Left ventricle myocardium inferior (tissue), 1 donor: ENCODE measurements around the gene MACF1. TPM values are rescaled to one million over a fixed set of nuclear protein-coding genes. Genes with fewer than 3 reads are reported as not detected.

ENCODE experiments used
- DNase-seq: peaks from one replicate; pipeline ENCODE4 v3.0.0-alpha.2; 2020
- H3K27ac ChIP-seq: fragments of 200-600 bp; replicated peaks from 2 replicates; pipeline ENCODE4 v1.8.0; 2021
- H3K27me3 ChIP-seq: fragments of 200-600 bp; 2 replicates; pipeline ENCODE4 v1.8.0; 2021; ENCODE audit warnings: low read depth
- H3K36me3 ChIP-seq: fragments of 200-600 bp; 2 replicates; pipeline ENCODE4 v1.8.0; 2021
- H3K4me1 ChIP-seq: fragments of 200-600 bp; 2 replicates; pipeline ENCODE4 v1.8.0; 2021
- H3K4me3 ChIP-seq: fragments of 200-600 bp; 2 replicates; pipeline ENCODE4 v1.8.0; 2021; ENCODE audit warnings: mild to moderate bottlenecking, moderate library complexity
- H3K9me3 ChIP-seq: fragments of 200-600 bp; replicated peaks from 2 replicates; pipeline ENCODE4 v1.8.0; 2021
- intact Hi-C: fragments of 100-400 bp; cut with micrococcal nuclease; formaldehyde crosslinking; loops from one replicate; pipeline ENCODE4 v1.11.0; 2022
- total RNA-seq: library from RNA; stranded (reverse); fragmentation: NEBNext Ultra II Directional; extraction: Animal tissue kit (Norgen Biotek cat#: 25700); gene quantifications from one replicate; pipeline ENCODE4 v1.2.1, GENCODE V29; 2021
- TF ChIP-seq, protein P1 (sequence below): fragments of 200-600 bp; IDR thresholded peaks from 2 replicates; pipeline ENCODE4 v1.8.0; 2021; ENCODE audit warnings: antibody characterized with exemption, mild to moderate bottlenecking, borderline replicate concordance
- donor health status: DM: no; HTN: yes; CAD: no; lungs with severe emphysema.

MACF1 gene
- total RNA-seq, 1 donor from 2014 or later: 181 TPM

DNA sequence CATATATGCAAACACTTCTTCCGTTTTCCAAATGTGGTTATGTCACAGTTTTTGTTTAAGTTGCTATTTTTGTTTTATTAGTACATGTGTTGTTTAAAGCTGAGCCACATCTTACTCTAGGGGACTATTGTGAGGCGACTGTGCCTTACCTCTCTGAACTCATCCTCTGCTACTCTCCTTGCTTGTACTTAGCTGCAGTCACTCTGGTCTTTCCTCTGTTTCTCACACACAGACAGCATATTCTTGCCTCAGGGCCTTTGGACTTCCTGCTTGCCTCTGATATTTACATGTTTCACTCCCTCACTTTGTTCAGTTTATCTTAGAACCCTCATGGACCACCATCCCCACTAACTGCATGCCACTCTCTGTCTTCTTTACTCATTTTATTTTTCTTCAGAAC is 101.1 kb downstream of the MACF1 start:
- no peak for DNase-seq
- Histone ChIP-seq H3K4me3 (no peak overlapping the region), H3K36me3 (peaks cover 95% of the 10 kb centered on the region), H3K4me1 (no peaks in the 10 kb centered on the region), H3K27ac (no peak overlapping the region), H3K9me3 (no peaks in the 10 kb centered on the region), H3K27me3 (no peaks in the 10 kb centered on the region)
- intact Hi-C loops: no loop called here
- TF ChIP-seq, protein P1, sequence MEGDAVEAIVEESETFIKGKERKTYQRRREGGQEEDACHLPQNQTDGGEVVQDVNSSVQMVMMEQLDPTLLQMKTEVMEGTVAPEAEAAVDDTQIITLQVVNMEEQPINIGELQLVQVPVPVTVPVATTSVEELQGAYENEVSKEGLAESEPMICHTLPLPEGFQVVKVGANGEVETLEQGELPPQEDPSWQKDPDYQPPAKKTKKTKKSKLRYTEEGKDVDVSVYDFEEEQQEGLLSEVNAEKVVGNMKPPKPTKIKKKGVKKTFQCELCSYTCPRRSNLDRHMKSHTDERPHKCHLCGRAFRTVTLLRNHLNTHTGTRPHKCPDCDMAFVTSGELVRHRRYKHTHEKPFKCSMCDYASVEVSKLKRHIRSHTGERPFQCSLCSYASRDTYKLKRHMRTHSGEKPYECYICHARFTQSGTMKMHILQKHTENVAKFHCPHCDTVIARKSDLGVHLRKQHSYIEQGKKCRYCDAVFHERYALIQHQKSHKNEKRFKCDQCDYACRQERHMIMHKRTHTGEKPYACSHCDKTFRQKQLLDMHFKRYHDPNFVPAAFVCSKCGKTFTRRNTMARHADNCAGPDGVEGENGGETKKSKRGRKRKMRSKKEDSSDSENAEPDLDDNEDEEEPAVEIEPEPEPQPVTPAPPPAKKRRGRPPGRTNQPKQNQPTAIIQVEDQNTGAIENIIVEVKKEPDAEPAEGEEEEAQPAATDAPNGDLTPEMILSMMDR: no peak

DNA sequence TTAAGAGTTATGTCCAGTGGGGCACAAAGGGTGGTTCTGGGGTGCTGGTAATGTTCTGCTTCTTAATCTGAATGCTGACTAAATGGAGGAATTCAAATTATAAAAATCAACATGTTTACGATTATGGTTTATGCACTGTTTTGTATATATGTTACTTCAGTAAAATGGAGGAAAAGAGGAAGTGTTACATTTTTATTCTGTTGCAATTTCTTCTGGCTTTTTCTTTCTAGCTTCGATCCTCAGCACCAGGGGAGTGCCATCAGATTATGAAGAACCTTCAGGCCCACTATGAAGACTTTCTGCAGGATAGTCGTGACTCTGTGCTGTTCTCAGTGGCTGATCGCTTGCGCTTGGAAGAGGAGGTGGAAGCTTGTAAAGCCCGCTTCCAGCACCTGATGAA is 105.5 kb downstream of the MACF1 start:
- no peak for DNase-seq
- intact Hi-C loops: no loop called here
- Histone ChIP-seq H3K36me3 (peaks cover 93% of the 10 kb centered on the region), H3K27ac (no peak overlapping the region), H3K9me3 (no peaks in the 10 kb centered on the region), H3K4me1 (no peaks in the 10 kb centered on the region), H3K4me3 (no peak overlapping the region), H3K27me3 (no peaks in the 10 kb centered on the region)
- TF ChIP-seq, protein P1: no peak

DNA sequence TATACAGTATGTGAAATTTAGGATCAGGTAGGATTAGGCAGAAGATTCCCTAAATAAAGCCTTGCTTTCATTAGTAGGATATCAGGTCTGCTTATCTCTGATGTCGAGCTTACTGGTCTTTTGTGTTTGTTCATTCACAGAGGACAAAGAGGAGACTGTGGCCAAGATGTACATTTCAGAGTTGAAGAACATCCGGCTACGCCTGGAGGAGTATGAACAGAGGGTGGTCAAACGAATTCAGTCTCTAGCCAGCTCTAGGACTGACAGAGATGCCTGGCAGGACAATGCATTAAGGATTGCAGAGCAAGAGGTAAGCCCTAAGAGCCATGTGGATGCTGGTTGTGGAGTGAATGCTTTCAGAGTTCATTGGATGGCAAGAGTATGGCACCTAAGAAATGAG is 106.2 kb downstream of the MACF1 start:
- no peak overlapping the region for H3K4me3 ChIP-seq
- TF ChIP-seq, protein P1: no peak
- no peaks in the 10 kb centered on the region for H3K9me3 ChIP-seq
- no peak overlapping the region for H3K27ac ChIP-seq
- no peak for DNase-seq
- H3K36me3 ChIP-seq: peaks cover 93% of the 10 kb centered on the region
- H3K27me3 ChIP-seq: no peaks in the 10 kb centered on the region
- intact Hi-C loops: no loop called here
- H3K4me1 ChIP-seq: no peaks in the 10 kb centered on the region

DNA sequence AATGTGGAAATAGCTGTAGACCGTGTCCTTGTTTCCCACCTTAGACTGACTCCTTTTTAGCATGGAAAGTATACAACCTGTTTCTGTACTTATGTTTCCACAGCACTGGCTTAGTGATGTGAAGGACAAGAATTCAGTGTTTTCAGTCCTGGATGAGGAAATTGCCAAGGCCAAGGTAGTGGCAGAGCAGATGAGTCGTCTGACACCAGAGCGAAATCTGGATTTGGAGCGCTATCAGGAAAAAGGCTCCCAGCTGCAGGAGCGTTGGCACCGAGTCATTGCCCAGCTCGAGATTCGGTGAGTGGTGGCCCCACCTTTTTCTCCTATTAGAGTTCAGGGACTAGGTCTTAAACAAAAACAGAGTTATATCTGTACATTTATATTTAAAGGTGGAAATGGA is 112.6 kb downstream of the MACF1 start:
- peaks cover 96% of the 10 kb centered on the region for H3K36me3 ChIP-seq

DNA sequence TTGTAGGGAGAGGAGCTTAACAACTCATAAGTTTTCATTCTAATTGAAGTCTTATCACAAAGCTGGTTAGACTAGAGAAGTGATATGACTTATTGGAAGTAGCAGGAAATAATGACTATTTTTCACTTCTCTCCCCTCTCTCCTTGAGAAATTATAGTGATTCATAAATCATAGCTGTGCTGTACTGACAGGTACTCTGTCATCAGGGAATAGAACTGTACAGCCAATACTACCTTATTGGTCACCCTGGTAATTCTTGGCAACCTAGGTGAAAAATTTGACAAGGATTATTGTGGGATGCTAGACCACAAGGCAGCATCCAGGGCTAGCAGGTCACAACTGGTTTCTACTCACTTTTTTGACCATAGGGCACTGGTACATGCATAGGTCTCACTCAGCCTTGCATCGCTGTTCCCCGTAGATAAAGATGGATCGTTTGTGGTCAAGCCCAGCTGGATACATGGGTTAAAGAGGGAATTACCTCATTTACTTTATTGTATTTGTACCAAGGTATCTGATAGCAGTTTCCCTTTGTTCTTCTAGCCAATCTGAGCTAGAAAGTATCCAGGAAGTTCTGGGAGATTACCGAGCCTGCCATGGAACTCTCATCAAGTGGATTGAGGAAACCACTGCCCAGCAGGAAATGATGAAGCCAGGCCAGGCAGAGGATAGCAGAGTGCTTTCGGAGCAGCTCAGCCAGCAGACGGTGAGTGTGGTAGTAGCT is 113.6 kb downstream of the MACF1 start:
- Histone ChIP-seq H3K27me3 (no peaks in the 10 kb centered on the region), H3K4me1 (peaks cover 7% of the 10 kb centered on the region), H3K9me3 (no peaks in the 10 kb centered on the region), H3K4me3 (no peak overlapping the region), H3K27ac (peak overlapping the region; percentile 58), H3K36me3 (peaks cover 96% of the 10 kb centered on the region)
- intact Hi-C loops: no loop called here
- TF ChIP-seq, protein P1: no peak
- no peak for DNase-seq

More for the DNA sequence above, 112.6 kb downstream of the MACF1 start:
- no peak for DNase-seq
- Histone ChIP-seq H3K27ac (peak overlapping the region; percentile 58), H3K4me3 (no peak overlapping the region), H3K9me3 (no peaks in the 10 kb centered on the region), H3K4me1 (peaks cover 7% of the 10 kb centered on the region), H3K27me3 (no peaks in the 10 kb centered on the region)
- intact Hi-C loops: no loop called here
- TF ChIP-seq, protein P1: no peak
